Kidney (tissue), 14 donors: ENCODE results near the gene CACNB2. TPM values are rescaled to one million over a fixed set of nuclear protein-coding genes. Genes with fewer than 3 reads are reported as not detected.

Experiments
- DNase-seq, 5 donors: peaks; one replicate each; pipeline ENCODE4 v3.0.0-alpha.2; 2013 to 2020
- FAIRE-seq: peaks from 2 replicates; lab custom pipeline; 2012; peaks lifted over from hg19 to GRCh38; lab: Jason Lieb, UNC
- H3K27ac ChIP-seq, 2 donors: one replicate each; pipeline ENCODE4 v1.7.0; 2013; ENCODE audit warnings: low read depth in 2 of 2, low read length in 2 of 2, inconsistent platforms in 1 of 2
- H3K27me3 ChIP-seq: one replicate; pipeline ENCODE4 v1.7.1; 2013; ENCODE audit warnings: low read length, inconsistent platforms; ENCODE audit not compliant: control insufficient read depth, insufficient read depth
- H3K36me3 ChIP-seq, 3 donors: one replicate each; pipeline versions ENCODE4 v1.7.0 to v1.7.1; 2013; ENCODE audit warnings: low read length in 3 of 3, control low read depth in 1 of 3, inconsistent platforms in 1 of 3; ENCODE audit not compliant: insufficient read depth in 3 of 3, control insufficient read depth in 2 of 3
- H3K4me1 ChIP-seq, 3 donors: one replicate each; pipeline versions ENCODE4 v1.7.0 to v1.7.1; 2013; ENCODE audit warnings: low read length in 3 of 3, inconsistent platforms in 1 of 3, low read depth in 1 of 3; ENCODE audit not compliant: control insufficient read depth in 2 of 3, insufficient read depth in 2 of 3
- H3K4me3 ChIP-seq, 3 donors: one replicate each; pipeline versions ENCODE4 v1.7.0 to v1.8.1; 2013; ENCODE audit warnings: low read length in 3 of 3, control low read depth in 1 of 3, inconsistent platforms in 1 of 3
- H3K9ac ChIP-seq, 3 donors: one replicate each; pipeline versions ENCODE4 v1.7.0 to v1.7.1; 2013; ENCODE audit warnings: low read length in 3 of 3, control low read depth in 1 of 3, inconsistent platforms in 1 of 3
- H3K9me3 ChIP-seq, 3 donors: one replicate each; pipeline versions ENCODE4 v1.7.0 to v1.7.1; 2013; ENCODE audit warnings: low read length in 3 of 3, control low read depth in 1 of 3, inconsistent platforms in 1 of 3; ENCODE audit not compliant: control insufficient read depth in 2 of 3, insufficient read depth in 1 of 3
- intact Hi-C: fragments of 100-400 bp; cut with DNase I; formaldehyde crosslinking; loops from one replicate; pipeline ENCODE4 v1.11.1; 2022
- polyA plus RNA-seq: library from polyadenylated mRNA; stranded (reverse); fragments of 350-450 nt; fragmentation: Illumina TruSeq; extraction: RNeasy Lipid Tissue Mini Kit (QIAGEN cat#74804); gene quantifications from one replicate; pipeline ENCODE4 v1.2.3, GENCODE V29; 2014; ENCODE audit warnings: low read depth, low replicate concordance; ENCODE audit not compliant: insufficient read depth
- total RNA-seq: library from RNA; stranded (reverse); fragmentation: NEBNext Ultra II Directional; extraction: Animal tissue kit (Norgen Biotek cat#: 25700); gene quantifications from one replicate; pipeline ENCODE4 v1.2.1, GENCODE V29; 2021
- TF ChIP-seq, protein P1 (sequence below): IDR thresholded peaks from 3 replicates; pipeline ENCODE4 v1.5.1; 2012; ENCODE audit warnings: mild to moderate bottlenecking, moderate library complexity, borderline replicate concordance; ENCODE audit not compliant: insufficient read depth; ENCODE audit errors: extremely low read depth
- donor health status: control.
- donor health status: control.
- donor health status: control.
- donor health status: control.
- donor health status: control.
- donor health status: DM: yes; HTN: yes; CAD: no.
- donor health status: Normal renal cell carcinoma (clear cell type).

CACNB2 gene
- total and polyA plus RNA-seq, 2 donors from 2014 or later, result 2.8 TPM

DNA sequence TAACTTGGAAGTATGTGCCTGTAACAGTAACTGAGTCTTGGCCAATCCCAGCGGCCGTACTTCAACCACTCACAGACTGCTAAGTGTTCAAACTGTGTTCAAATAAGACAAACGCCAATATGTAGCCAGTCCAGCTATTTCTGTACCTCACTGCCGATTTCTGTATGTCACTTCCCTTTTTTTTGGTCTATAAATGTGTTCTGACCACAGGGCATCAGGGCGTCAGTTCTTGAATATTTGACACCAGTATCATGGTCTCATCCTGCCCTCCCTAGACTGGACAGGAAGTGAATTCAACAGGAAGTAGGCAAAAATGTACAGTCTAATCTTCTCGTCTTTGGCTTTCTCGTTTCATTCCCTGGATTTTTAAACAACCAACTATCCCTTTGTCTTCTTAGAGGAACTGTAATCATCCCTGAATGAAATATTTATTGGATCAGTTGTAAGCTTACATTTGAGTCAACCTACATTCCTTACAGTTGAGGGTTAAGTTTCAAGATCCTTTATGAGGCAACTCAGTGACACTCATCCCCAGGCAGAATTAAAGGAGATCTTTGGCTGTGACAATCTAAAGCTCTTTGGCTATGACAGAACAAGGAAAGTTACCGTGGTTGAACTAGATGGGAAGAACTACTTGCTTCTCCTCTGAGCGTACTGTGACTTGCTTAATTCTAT, 278.5 kb downstream of the CACNB2 start:
- Histone ChIP-seq H3K27me3 (no peaks in the 10 kb centered on the region), H3K4me1 (no peaks in the 10 kb centered on the region), H3K36me3 (no peaks in the 10 kb centered on the region), H3K27ac (no peak overlapping the region), H3K9me3 (no peaks in the 10 kb centered on the region), H3K4me3 (no peak overlapping the region), H3K9ac (no peak overlapping the region)
- TF ChIP-seq, protein P1, sequence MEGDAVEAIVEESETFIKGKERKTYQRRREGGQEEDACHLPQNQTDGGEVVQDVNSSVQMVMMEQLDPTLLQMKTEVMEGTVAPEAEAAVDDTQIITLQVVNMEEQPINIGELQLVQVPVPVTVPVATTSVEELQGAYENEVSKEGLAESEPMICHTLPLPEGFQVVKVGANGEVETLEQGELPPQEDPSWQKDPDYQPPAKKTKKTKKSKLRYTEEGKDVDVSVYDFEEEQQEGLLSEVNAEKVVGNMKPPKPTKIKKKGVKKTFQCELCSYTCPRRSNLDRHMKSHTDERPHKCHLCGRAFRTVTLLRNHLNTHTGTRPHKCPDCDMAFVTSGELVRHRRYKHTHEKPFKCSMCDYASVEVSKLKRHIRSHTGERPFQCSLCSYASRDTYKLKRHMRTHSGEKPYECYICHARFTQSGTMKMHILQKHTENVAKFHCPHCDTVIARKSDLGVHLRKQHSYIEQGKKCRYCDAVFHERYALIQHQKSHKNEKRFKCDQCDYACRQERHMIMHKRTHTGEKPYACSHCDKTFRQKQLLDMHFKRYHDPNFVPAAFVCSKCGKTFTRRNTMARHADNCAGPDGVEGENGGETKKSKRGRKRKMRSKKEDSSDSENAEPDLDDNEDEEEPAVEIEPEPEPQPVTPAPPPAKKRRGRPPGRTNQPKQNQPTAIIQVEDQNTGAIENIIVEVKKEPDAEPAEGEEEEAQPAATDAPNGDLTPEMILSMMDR, result no peak
- FAIRE-seq, result no peak
- DNase-seq, result peak in 1 of 5 donors; percentile 14
- intact Hi-C loops, result no loop called here

GRCh38 chr10:18419945-18420344, 279.7 kb downstream of the CACNB2 start:
- Histone ChIP-seq H3K4me3 (no peak overlapping the region), H3K4me1 (no peaks in the 10 kb centered on the region), H3K9me3 (no peaks in the 10 kb centered on the region), H3K27ac (no peak overlapping the region), H3K9ac (no peak overlapping the region), H3K27me3 (no peaks in the 10 kb centered on the region), H3K36me3 (no peaks in the 10 kb centered on the region)
- intact Hi-C loops, result no loop called here
- TF ChIP-seq, protein P1, result no peak
- no peak for FAIRE-seq
- DNase-seq, result no peak

DNA sequence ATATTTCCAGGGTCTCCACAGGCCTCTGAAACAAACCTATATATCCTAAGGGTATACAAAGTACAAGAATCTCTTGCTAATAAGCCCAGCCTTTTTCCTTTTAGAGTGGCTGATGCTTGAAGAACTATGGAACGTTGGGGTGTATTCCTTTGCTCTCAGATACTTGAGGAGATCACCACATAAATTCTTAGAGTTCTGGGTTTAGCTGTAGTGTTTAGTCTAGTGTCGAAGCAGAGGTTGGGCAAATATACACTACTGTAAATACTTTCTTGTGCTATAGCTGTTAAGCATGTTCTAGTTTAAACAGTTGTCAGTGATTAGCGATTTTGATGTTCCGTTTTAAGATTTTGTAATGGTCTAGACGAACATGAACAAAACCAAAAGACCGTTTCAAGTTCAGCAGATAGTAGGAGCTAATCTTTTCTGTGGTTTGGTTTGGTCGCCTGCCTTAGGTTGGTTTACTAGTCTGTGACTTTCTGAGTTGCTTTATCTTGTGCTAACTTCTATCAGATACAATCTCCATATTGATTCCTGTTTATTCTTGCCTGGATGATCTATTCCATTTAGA, 281.6 kb downstream of the CACNB2 start:
- TF ChIP-seq, protein P1, result no peak
- Histone ChIP-seq H3K9ac (no peak overlapping the region), H3K27ac (no peak overlapping the region), H3K4me3 (no peak overlapping the region), H3K27me3 (no peaks in the 10 kb centered on the region), H3K9me3 (no peaks in the 10 kb centered on the region), H3K4me1 (no peaks in the 10 kb centered on the region), H3K36me3 (no peaks in the 10 kb centered on the region)
- DNase-seq (no peak), FAIRE-seq (no peak)
- intact Hi-C loops, result no loop called here
